ENCODE data around the gene TKTL1.

Gene TKTL1

GRCh38 chrX:154310616-154311536 is 15.3 kb downstream of the TKTL1 start:
- Histone ChIP-seq H3K27me3 (replicated peaks; ENCODE audit: control insufficient read depth, insufficient read depth, low read length) (peaks cover 37% of the 10 kb centered on the region), H3K4me3 (ENCODE audit: low read length) (no peak overlapping the region), H3K4me1 (ENCODE audit: control insufficient read depth, insufficient read depth, low read length) (peaks cover 8% of the 10 kb centered on the region), H3K9ac (ENCODE audit: low read length) (no peak overlapping the region), H3K36me3 (ENCODE audit: control insufficient read depth, insufficient read depth, low read length, severe bottlenecking) (no peaks in the 10 kb centered on the region), H3K9me3 (ENCODE audit: control insufficient read depth, low read length) (no peaks in the 10 kb centered on the region)
- DNase-seq (ENCODE audit: low read depth) = no peak

GRCh38 chrX:154312116-154312515 is 16.5 kb downstream of the TKTL1 start:
- H3K4me1 ChIP-seq (ENCODE audit: control insufficient read depth, insufficient read depth, low read length) = peaks cover 8% of the 10 kb centered on the region
- no peak for DNase-seq (ENCODE audit: low read depth)
- H3K4me3 ChIP-seq (ENCODE audit: low read length) = no peak overlapping the region
- H3K36me3 ChIP-seq (ENCODE audit: control insufficient read depth, insufficient read depth, low read length, severe bottlenecking) = no peaks in the 10 kb centered on the region
- no peak overlapping the region for H3K9ac ChIP-seq (ENCODE audit: low read length)
- no peaks in the 10 kb centered on the region for H3K9me3 ChIP-seq (ENCODE audit: control insufficient read depth, low read length)
- H3K27me3 ChIP-seq (replicated peaks; ENCODE audit: control insufficient read depth, insufficient read depth, low read length) = peaks cover 36% of the 10 kb centered on the region

- H3K9me3 ChIP-seq (ENCODE audit: control insufficient read depth, low read length) = no peaks in the 10 kb centered on the region
- H3K4me3 ChIP-seq (ENCODE audit: low read length) = no peak overlapping the region
- H3K9ac ChIP-seq (ENCODE audit: low read length) = no peak overlapping the region
- H3K27me3 ChIP-seq (replicated peaks; ENCODE audit: control insufficient read depth, insufficient read depth, low read length) = peaks cover 42% of the 10 kb centered on the region
- H3K36me3 ChIP-seq (ENCODE audit: control insufficient read depth, insufficient read depth, low read length, severe bottlenecking) = no peaks in the 10 kb centered on the region
- no peaks in the 10 kb centered on the region for H3K4me1 ChIP-seq (ENCODE audit: control insufficient read depth, insufficient read depth, low read length)
- no peak for DNase-seq (ENCODE audit: low read depth)
These were observed 17.6 kb downstream of the TKTL1 start for GRCh38 chrX:154313147-154313546.

GRCh38 chrX:154315416-154315815 is 19.8 kb downstream of the TKTL1 start:
- no peak overlapping the region for H3K4me3 ChIP-seq (ENCODE audit: low read length)
- no peaks in the 10 kb centered on the region for H3K4me1 ChIP-seq (ENCODE audit: control insufficient read depth, insufficient read depth, low read length)
- H3K9me3 ChIP-seq (ENCODE audit: control insufficient read depth, low read length) = no peaks in the 10 kb centered on the region
- no peak overlapping the region for H3K9ac ChIP-seq (ENCODE audit: low read length)
- DNase-seq (ENCODE audit: low read depth) = no peak
- H3K27me3 ChIP-seq (replicated peaks; ENCODE audit: control insufficient read depth, insufficient read depth, low read length) = peaks cover 53% of the 10 kb centered on the region
- no peaks in the 10 kb centered on the region for H3K36me3 ChIP-seq (ENCODE audit: control insufficient read depth, insufficient read depth, low read length, severe bottlenecking)

- peaks cover 52% of the 10 kb centered on the region for H3K27me3 ChIP-seq (replicated peaks; ENCODE audit: control insufficient read depth, insufficient read depth, low read length)
- peak; percentile 44 for DNase-seq (ENCODE audit: low read depth)
- no peak overlapping the region for H3K4me3 ChIP-seq (ENCODE audit: low read length)
- H3K4me1 ChIP-seq (ENCODE audit: control insufficient read depth, insufficient read depth, low read length) = no peaks in the 10 kb centered on the region
- H3K9me3 ChIP-seq (ENCODE audit: control insufficient read depth, low read length) = no peaks in the 10 kb centered on the region
- H3K36me3 ChIP-seq (ENCODE audit: control insufficient read depth, insufficient read depth, low read length, severe bottlenecking) = no peaks in the 10 kb centered on the region
- no peak overlapping the region for H3K9ac ChIP-seq (ENCODE audit: low read length)
These were observed 21.9 kb downstream of the TKTL1 start for GRCh38 chrX:154317391-154317995.

GRCh38 chrX:154320406-154320805 is 24.8 kb downstream of the TKTL1 start:
- H3K27me3 ChIP-seq (replicated peaks; ENCODE audit: control insufficient read depth, insufficient read depth, low read length) = peaks cover 67% of the 10 kb centered on the region

GRCh38 chrX:154321152-154321551 is 25.6 kb downstream of the TKTL1 start:
- Histone ChIP-seq H3K36me3 (ENCODE audit: control insufficient read depth, insufficient read depth, low read length, severe bottlenecking) (no peaks in the 10 kb centered on the region), H3K27me3 (replicated peaks; ENCODE audit: control insufficient read depth, insufficient read depth, low read length) (peaks cover 67% of the 10 kb centered on the region), H3K4me3 (ENCODE audit: low read length) (no peak overlapping the region), H3K4me1 (ENCODE audit: control insufficient read depth, insufficient read depth, low read length) (no peaks in the 10 kb centered on the region), H3K9ac (ENCODE audit: low read length) (no peak overlapping the region), H3K9me3 (ENCODE audit: control insufficient read depth, low read length) (no peaks in the 10 kb centered on the region)
- DNase-seq (ENCODE audit: low read depth) = no peak

More at GRCh38 chrX:154320406-154320805, 24.8 kb downstream of the TKTL1 start:
- Histone ChIP-seq H3K9me3 (ENCODE audit: control insufficient read depth, low read length) (no peaks in the 10 kb centered on the region), H3K36me3 (ENCODE audit: control insufficient read depth, insufficient read depth, low read length, severe bottlenecking) (no peaks in the 10 kb centered on the region), H3K4me1 (ENCODE audit: control insufficient read depth, insufficient read depth, low read length) (no peaks in the 10 kb centered on the region), H3K4me3 (ENCODE audit: low read length) (no peak overlapping the region), H3K9ac (ENCODE audit: low read length) (no peak overlapping the region)
- DNase-seq (ENCODE audit: low read depth) = no peak

- Histone ChIP-seq H3K4me1 (ENCODE audit: control insufficient read depth, insufficient read depth, low read length) (no peaks in the 10 kb centered on the region), H3K36me3 (ENCODE audit: control insufficient read depth, insufficient read depth, low read length, severe bottlenecking) (no peaks in the 10 kb centered on the region), H3K9ac (ENCODE audit: low read length) (no peak overlapping the region), H3K9me3 (ENCODE audit: control insufficient read depth, low read length) (no peaks in the 10 kb centered on the region), H3K4me3 (ENCODE audit: low read length) (no peak overlapping the region), H3K27me3 (replicated peaks; ENCODE audit: control insufficient read depth, insufficient read depth, low read length) (peaks cover 70% of the 10 kb centered on the region)
- DNase-seq (ENCODE audit: low read depth) = no peak
These were observed 26.0 kb downstream of the TKTL1 start for GRCh38 chrX:154321594-154321993.

GRCh38 chrX:154322890-154323289 is 27.3 kb downstream of the TKTL1 start:
- no peak for DNase-seq (ENCODE audit: low read depth)
- Histone ChIP-seq H3K4me1 (ENCODE audit: control insufficient read depth, insufficient read depth, low read length) (peaks cover 11% of the 10 kb centered on the region), H3K4me3 (ENCODE audit: low read length) (no peak overlapping the region), H3K9me3 (ENCODE audit: control insufficient read depth, low read length) (no peaks in the 10 kb centered on the region), H3K9ac (ENCODE audit: low read length) (no peak overlapping the region), H3K27me3 (replicated peaks; ENCODE audit: control insufficient read depth, insufficient read depth, low read length) (peaks cover 72% of the 10 kb centered on the region), H3K36me3 (ENCODE audit: control insufficient read depth, insufficient read depth, low read length, severe bottlenecking) (no peaks in the 10 kb centered on the region)

GRCh38 chrX:154323537-154323936 is 27.9 kb downstream of the TKTL1 start:
- H3K4me1 ChIP-seq (ENCODE audit: control insufficient read depth, insufficient read depth, low read length) = peaks cover 12% of the 10 kb centered on the region
- H3K27me3 ChIP-seq (replicated peaks; ENCODE audit: control insufficient read depth, insufficient read depth, low read length) = peaks cover 73% of the 10 kb centered on the region
- H3K9me3 ChIP-seq (ENCODE audit: control insufficient read depth, low read length) = no peaks in the 10 kb centered on the region
- no peak for DNase-seq (ENCODE audit: low read depth)
- H3K4me3 ChIP-seq (ENCODE audit: low read length) = no peak overlapping the region
- H3K9ac ChIP-seq (ENCODE audit: low read length) = no peak overlapping the region
- H3K36me3 ChIP-seq (ENCODE audit: control insufficient read depth, insufficient read depth, low read length, severe bottlenecking) = no peaks in the 10 kb centered on the region

GRCh38 chrX:154325541-154325940 is 29.9 kb downstream of the TKTL1 start:
- Histone ChIP-seq H3K36me3 (ENCODE audit: control insufficient read depth, insufficient read depth, low read length, severe bottlenecking) (no peaks in the 10 kb centered on the region), H3K9ac (ENCODE audit: low read length) (no peak overlapping the region), H3K9me3 (ENCODE audit: control insufficient read depth, low read length) (no peaks in the 10 kb centered on the region), H3K4me3 (ENCODE audit: low read length) (no peak overlapping the region), H3K4me1 (ENCODE audit: control insufficient read depth, insufficient read depth, low read length) (peaks cover 12% of the 10 kb centered on the region), H3K27me3 (replicated peaks; ENCODE audit: control insufficient read depth, insufficient read depth, low read length) (peaks cover 68% of the 10 kb centered on the region)
- DNase-seq (ENCODE audit: low read depth) = peak; percentile 28
